DOHH2 (cell line): ENCODE results near the gene TUT1.

Experiments
- CTCF ChIP-seq: fragments of 200-600 bp; sonication (generic); IDR thresholded peaks from one replicate; pipeline ENCODE4 v1.5.1; 2014; ENCODE audit warnings: antibody characterized with exemption, mild to moderate bottlenecking, low read depth, low read length; ENCODE audit not compliant: poor library complexity, severe bottlenecking
- EZH2phosphoT487 ChIP-seq: fragments of 200-600 bp; sonication (generic); IDR thresholded peaks from 2 replicates; pipeline ENCODE4 v1.6.1; 2017; ENCODE audit warnings: borderline replicate concordance, mild to moderate bottlenecking, antibody characterized with exemption, low read length, moderate library complexity, mixed read lengths

- TF ChIP-seq CTCF (no peak), EZH2phosphoT487 (no peak)
Measured at GRCh38 chr11:62566247-62566646, 25.1 kb downstream of the TUT1 start.
